T-helper 22 cell (primary cell): Measurements from ENCODE around the gene GTPBP3.
A peak's percentile ranks its signal among the peaks of the same experiment; 100 is the strongest.

Source experiments
- DNase-seq: peaks from one replicate; pipeline ENCODE4 v3.0.0-alpha.2; 2020; ENCODE audit warnings: low read depth

Gene GTPBP3

GRCh38 chr19:17327654-17328516, 9.5 kb upstream of the GTPBP3 start:
- DNase-seq = peak; percentile 46

- DNase-seq = no peak
These were observed 8.6 kb upstream of the GTPBP3 start for GRCh38 chr19:17328517-17329365.

- no peak for DNase-seq
These were observed 7.7 kb upstream of the GTPBP3 start for GRCh38 chr19:17329366-17330261.

GRCh38 chr19:17330262-17331044, 6.9 kb upstream of the GTPBP3 start:
- no peak for DNase-seq

GRCh38 chr19:17331045-17331558, 6.3 kb upstream of the GTPBP3 start:
- no peak for DNase-seq

- no peak for DNase-seq
These were observed 5.0 kb upstream of the GTPBP3 start for GRCh38 chr19:17332360-17332676.

- DNase-seq = no peak
These were observed 4.4 kb upstream of the GTPBP3 start for GRCh38 chr19:17332677-17333581.

- DNase-seq = peak; percentile 58
These were observed 3.5 kb upstream of the GTPBP3 start for GRCh38 chr19:17333611-17334413.

- DNase-seq = peak; percentile 90
These were observed 2.6 kb upstream of the GTPBP3 start, which contains the start of gene ANO8 for GRCh38 chr19:17334414-17335409. TSS of gene ANO8 (minus strand) at chr19:17334855. CDS start at chr19:17334670, 185 bp downstream.

GRCh38 chr19:17335575-17335974, 1.8 kb upstream of the GTPBP3 start:
- no peak for DNase-seq

- DNase-seq = no peak
These were observed 501 bp downstream of the GTPBP3 start for GRCh38 chr19:17337675-17338432.

- no peak for DNase-seq
These were observed 1.2 kb downstream of the GTPBP3 start for GRCh38 chr19:17338433-17339078.

GRCh38 chr19:17339088-17339741, 1.9 kb downstream of the GTPBP3 start:
- DNase-seq = no peak

GRCh38 chr19:17340302-17340870, 3.0 kb downstream of the GTPBP3 start:
- no peak for DNase-seq

- DNase-seq = no peak
These were observed 3.6 kb downstream of the GTPBP3 start for GRCh38 chr19:17340871-17341357.
